DOHH2 (cell line): ENCODE measurements around the gene CMTR2.

Experiments
- H3F3A ChIP-seq: fragments of 200-600 bp; sonication (generic), shearing (Covaris generic); 2 replicates; pipeline ENCODE4 v1.6.0; 2016; ENCODE audit warnings: antibody characterized with exemption, mild to moderate bottlenecking; ENCODE audit not compliant: control insufficient read depth, insufficient read depth
- H3K27ac ChIP-seq: fragments of 200-600 bp; sonication (generic); 2 replicates; pipeline ENCODE4 v1.5.1; 2014; ENCODE audit warnings: low read depth, mild to moderate bottlenecking, low read length, moderate library complexity
- H3K27me3 ChIP-seq: fragments of 200-600 bp; sonication (generic); 2 replicates; pipeline ENCODE4 v1.6.1; 2014; ENCODE audit warnings: mild to moderate bottlenecking, low read length, mixed read lengths; ENCODE audit not compliant: control insufficient read depth
- H3K36me3 ChIP-seq: fragments of 200-600 bp; sonication (generic); 2 replicates; pipeline ENCODE4 v1.6.1; 2014; ENCODE audit warnings: mild to moderate bottlenecking, low read length, moderate library complexity, mixed read lengths; ENCODE audit not compliant: control insufficient read depth
- H3K4me1 ChIP-seq: fragments of 200-600 bp; sonication (generic); 2 replicates; pipeline ENCODE4 v1.6.1; 2014; ENCODE audit warnings: mild to moderate bottlenecking, low read length, mixed read lengths; ENCODE audit not compliant: control insufficient read depth
- H3K4me2 ChIP-seq: fragments of 200-600 bp; sonication (generic); 2 replicates; pipeline ENCODE4 v1.6.0; 2014; ENCODE audit warnings: mild to moderate bottlenecking, low read length, moderate library complexity
- H3K4me3 ChIP-seq: fragments of 200-600 bp; sonication (generic); 2 replicates; pipeline ENCODE4 v1.5.1; 2014; ENCODE audit warnings: mild to moderate bottlenecking, low read length, mixed read lengths
- H3K79me2 ChIP-seq: fragments of 200-600 bp; sonication (generic); 2 replicates; pipeline ENCODE4 v1.6.1; 2014; ENCODE audit warnings: mild to moderate bottlenecking, low read length, mixed read lengths; ENCODE audit not compliant: control insufficient read depth
- H3K9me2 ChIP-seq: fragments of 200-600 bp; sonication (generic); replicated peaks from 2 replicates; pipeline ENCODE4 v1.6.1; 2014; ENCODE audit warnings: mild to moderate bottlenecking, low read length, mixed read lengths; ENCODE audit not compliant: control insufficient read depth
- H3K9me3 ChIP-seq: fragments of 200-600 bp; sonication (generic); 2 replicates; pipeline ENCODE4 v1.6.1; 2014; ENCODE audit warnings: antibody characterized with exemption, low read length, mixed read lengths; ENCODE audit not compliant: control insufficient read depth, insufficient read depth
- H4K20me1 ChIP-seq: fragments of 200-600 bp; sonication (generic); 2 replicates; pipeline ENCODE4 v1.6.0; 2014; ENCODE audit warnings: low read depth, mild to moderate bottlenecking, antibody characterized with exemption, low read length, moderate library complexity; ENCODE audit not compliant: control insufficient read depth, insufficient read depth
- EZH2phosphoT487 ChIP-seq: fragments of 200-600 bp; sonication (generic); IDR thresholded peaks from 2 replicates; pipeline ENCODE4 v1.6.1; 2017; ENCODE audit warnings: borderline replicate concordance, mild to moderate bottlenecking, antibody characterized with exemption, low read length, moderate library complexity, mixed read lengths
- TF ChIP-seq, protein P1 (sequence below): fragments of 200-600 bp; sonication (generic); IDR thresholded peaks from one replicate; pipeline ENCODE4 v1.5.1; 2014; ENCODE audit warnings: antibody characterized with exemption, mild to moderate bottlenecking, low read depth, low read length; ENCODE audit not compliant: poor library complexity, severe bottlenecking

Gene CMTR2

DNA sequence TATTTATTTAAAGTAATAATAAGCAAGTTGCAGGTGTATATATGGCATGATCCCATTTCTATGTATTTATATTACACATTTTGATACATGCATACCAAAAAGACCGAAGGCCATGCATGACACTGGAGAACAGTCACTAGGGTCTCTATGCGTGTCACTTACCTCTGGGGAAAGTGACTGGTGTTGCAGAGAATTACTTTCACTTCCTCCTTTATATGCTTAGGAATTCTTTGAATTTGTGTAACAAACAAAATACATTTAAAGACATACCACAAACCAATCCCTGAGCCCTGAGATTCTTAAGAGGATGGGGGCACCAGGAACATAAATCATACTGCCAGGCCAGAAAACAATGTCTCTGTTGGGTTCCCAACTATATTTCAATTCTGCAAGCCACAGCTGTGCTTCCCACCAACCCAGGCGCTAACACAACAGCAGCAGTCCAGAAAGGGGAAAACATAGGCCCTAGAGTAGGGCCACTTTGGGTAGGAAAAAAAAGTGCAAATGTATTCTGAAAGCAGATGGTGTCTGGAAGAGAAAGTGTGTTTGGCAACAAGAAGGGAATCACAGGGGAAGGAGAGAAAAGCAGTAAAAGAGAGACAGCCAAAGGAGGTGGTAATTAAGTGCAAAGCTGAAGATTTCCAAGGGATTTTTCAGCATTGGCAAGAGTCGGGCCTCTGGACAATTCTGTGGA lies 34.2 kb downstream of the CMTR2 start:
- Histone ChIP-seq H3K27me3 (peaks cover 7% of the 10 kb centered on the region; the same call in 1 of the 2 replicates), H3K4me1 (no peaks in the 10 kb centered on the region), H3K27ac (no peak overlapping the region), H4K20me1 (no peaks in the 10 kb centered on the region), H3K4me2 (no peak overlapping the region), H3F3A (no peaks in the 10 kb centered on the region), H3K9me2 (no peaks in the 10 kb centered on the region), H3K4me3 (no peak overlapping the region), H3K79me2 (no peaks in the 10 kb centered on the region), H3K36me3 (no peaks in the 10 kb centered on the region), H3K9me3 (no peaks in the 10 kb centered on the region)
- TF ChIP-seq, protein P1, sequence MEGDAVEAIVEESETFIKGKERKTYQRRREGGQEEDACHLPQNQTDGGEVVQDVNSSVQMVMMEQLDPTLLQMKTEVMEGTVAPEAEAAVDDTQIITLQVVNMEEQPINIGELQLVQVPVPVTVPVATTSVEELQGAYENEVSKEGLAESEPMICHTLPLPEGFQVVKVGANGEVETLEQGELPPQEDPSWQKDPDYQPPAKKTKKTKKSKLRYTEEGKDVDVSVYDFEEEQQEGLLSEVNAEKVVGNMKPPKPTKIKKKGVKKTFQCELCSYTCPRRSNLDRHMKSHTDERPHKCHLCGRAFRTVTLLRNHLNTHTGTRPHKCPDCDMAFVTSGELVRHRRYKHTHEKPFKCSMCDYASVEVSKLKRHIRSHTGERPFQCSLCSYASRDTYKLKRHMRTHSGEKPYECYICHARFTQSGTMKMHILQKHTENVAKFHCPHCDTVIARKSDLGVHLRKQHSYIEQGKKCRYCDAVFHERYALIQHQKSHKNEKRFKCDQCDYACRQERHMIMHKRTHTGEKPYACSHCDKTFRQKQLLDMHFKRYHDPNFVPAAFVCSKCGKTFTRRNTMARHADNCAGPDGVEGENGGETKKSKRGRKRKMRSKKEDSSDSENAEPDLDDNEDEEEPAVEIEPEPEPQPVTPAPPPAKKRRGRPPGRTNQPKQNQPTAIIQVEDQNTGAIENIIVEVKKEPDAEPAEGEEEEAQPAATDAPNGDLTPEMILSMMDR: no peak
- no peak for TF ChIP-seq EZH2phosphoT487

DNA sequence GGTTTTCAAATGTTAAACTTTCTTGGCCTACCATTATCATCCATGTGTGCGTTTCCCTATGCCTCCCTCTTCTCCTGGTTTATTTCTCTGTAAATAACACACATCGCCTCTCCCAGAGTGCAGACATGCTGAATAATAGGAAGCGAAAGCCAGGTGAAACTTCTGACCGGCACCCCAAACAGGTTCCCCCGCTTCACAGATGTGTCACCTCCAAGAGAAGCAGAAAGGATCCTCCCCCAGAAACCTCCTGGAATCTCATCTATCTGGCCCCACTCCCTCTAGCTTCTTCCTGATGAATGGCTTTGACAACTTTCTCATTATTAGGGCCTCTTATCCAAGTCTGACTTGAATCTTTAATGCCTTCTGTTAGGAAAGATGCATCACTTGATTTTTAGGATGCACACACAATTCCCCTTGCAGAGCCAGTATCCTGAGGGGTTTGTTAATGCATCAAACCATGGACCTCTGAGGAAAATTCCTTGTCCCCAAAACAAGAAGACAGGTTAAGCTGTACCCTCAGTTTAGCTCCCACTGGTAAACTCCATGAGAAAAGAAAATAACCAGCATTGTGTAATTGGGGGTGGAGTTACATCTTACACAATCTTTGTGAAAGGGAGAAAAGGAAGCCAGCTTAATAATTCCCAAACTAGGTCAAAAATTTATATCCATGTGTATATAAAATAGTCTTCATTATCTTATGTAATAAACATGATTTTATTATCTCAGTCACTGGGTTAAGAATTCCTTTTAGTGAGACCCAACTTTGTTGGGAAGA lies 38.6 kb downstream of the CMTR2 start:
- no peak for TF ChIP-seq EZH2phosphoT487
- TF ChIP-seq, protein P1: no peak
- no peak overlapping the region for H3K4me3 ChIP-seq
- H3K4me1 ChIP-seq: no peaks in the 10 kb centered on the region
- H3K27ac ChIP-seq: no peak overlapping the region
- no peaks in the 10 kb centered on the region for H3K9me2 ChIP-seq
- no peaks in the 10 kb centered on the region for H4K20me1 ChIP-seq
- H3F3A ChIP-seq: no peaks in the 10 kb centered on the region
- no peaks in the 10 kb centered on the region for H3K36me3 ChIP-seq
- H3K4me2 ChIP-seq: no peak overlapping the region
- no peaks in the 10 kb centered on the region for H3K79me2 ChIP-seq
- H3K9me3 ChIP-seq: no peaks in the 10 kb centered on the region
- H3K27me3 ChIP-seq: no peaks in the 10 kb centered on the region

DNA sequence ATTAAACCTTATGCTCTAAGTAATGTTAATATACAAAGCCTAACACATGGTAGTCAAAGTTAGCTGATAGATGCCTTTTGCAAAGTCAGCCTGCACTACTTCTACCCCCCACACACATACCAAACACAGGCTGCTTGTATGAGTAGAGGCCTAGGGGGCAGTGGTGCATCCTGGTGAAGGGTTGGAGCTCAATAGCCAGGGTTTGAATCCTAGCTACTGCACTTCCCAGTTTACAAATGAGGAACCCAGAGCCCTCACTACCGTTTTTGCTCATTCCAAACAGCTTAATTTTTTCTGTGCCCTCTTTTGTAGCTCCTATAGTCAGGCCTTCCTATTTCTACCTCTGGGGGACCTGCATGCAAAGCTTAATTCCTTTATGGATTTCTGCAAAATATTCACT lies 39.8 kb downstream of the CMTR2 start:
- no peaks in the 10 kb centered on the region for H3K36me3 ChIP-seq
- H3K4me1 ChIP-seq: no peaks in the 10 kb centered on the region
- no peak overlapping the region for H3K4me2 ChIP-seq
- no peak overlapping the region for H3K27ac ChIP-seq
- no peak for TF ChIP-seq EZH2phosphoT487
- TF ChIP-seq, protein P1: no peak
- no peaks in the 10 kb centered on the region for H3K9me2 ChIP-seq
- no peaks in the 10 kb centered on the region for H3F3A ChIP-seq
- H3K27me3 ChIP-seq: no peaks in the 10 kb centered on the region
- H4K20me1 ChIP-seq: no peaks in the 10 kb centered on the region
- H3K9me3 ChIP-seq: no peaks in the 10 kb centered on the region
- no peak overlapping the region for H3K4me3 ChIP-seq
- no peaks in the 10 kb centered on the region for H3K79me2 ChIP-seq
